ENCODE results near the gene KRTAP2-4. TPM values are rescaled to one million over a fixed set of nuclear protein-coding genes. Genes with fewer than 3 reads are reported as not detected.
"Not testable (repeated sequence)": the region's sequence is repeated elsewhere in the genome, so short reads cannot be mapped to it uniquely, and the experiment has no call there.

KRTAP2-4 gene
- total RNA-seq, 6 donors from 2014 or later: not detected

DNA sequence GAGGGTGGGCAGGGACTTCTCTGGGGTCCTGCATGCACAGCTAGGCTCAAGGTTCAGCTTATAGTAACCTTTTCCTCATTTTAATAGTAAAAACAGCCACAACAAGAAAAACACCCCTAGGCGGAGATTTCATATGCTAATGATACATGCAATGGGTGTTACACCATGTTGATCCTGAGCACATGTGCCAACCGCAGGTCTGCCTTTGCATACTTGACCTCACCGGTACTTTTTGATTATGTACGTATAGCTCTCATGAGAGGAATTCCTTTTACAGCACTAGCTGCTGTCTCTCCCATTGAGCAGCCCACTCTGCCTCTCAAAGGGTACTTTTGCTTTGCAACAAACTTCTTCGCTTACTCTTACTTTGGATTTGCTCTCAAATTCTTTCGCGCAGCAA is 30.4 kb upstream of the KRTAP2-4 start:
- no peaks in the 10 kb centered on the region for H3K4me1 ChIP-seq
- no peak overlapping the region for H3K4me3 ChIP-seq
- H3K36me3 ChIP-seq: no peaks in the 10 kb centered on the region
- DNase-seq (no peak), ATAC-seq (ENCODE audit: low FRiP score in 2 of 2) (no peak)
- no peak overlapping the region for H3K27ac ChIP-seq
- 66 to 80% methylated on average over 7 of the region's 7 CpGs for WGBS, 2 donors
- TF ChIP-seq POLR2AphosphoS5 (IDR thresholded peaks at IDR 0.05) (no peak), CTCF (IDR thresholded peaks at IDR 0.05) (no peak), EP300 (IDR thresholded peaks at IDR 0.05) (no peak)
- no peaks in the 10 kb centered on the region for H3K27me3 ChIP-seq
- H3K9me3 ChIP-seq: no peaks in the 10 kb centered on the region

GRCh38 chr17:41088760-41089352 is 23.2 kb upstream of the KRTAP2-4 start:
- H3K27me3 ChIP-seq; H3K4me3 ChIP-seq; DNase-seq; ATAC-seq (ENCODE audit: low FRiP score in 2 of 2); H3K4me1 ChIP-seq; H3K9me3 ChIP-seq; H3K36me3 ChIP-seq; H3K27ac ChIP-seq: not testable (repeated sequence)
- WGBS, 2 donors: 38 to 50% methylated on average over 4 of the region's 4 CpGs

GRCh38 chr17:41084100-41084856 is 18.6 kb upstream of the KRTAP2-4 start, which contains the start of gene KRTAP4-7:
TSS of gene KRTAP4-7 (plus strand) at chr17:41084150. CDS start at chr17:41084207, 57 bp downstream.
- ATAC-seq (ENCODE audit: low FRiP score in 2 of 2); H3K4me1 ChIP-seq; H3K4me3 ChIP-seq; H3K27me3 ChIP-seq; H3K9me3 ChIP-seq; H3K27ac ChIP-seq; H3K36me3 ChIP-seq: not testable (repeated sequence)
- 76 to 81% methylated on average over 2 to 8 of the region's 14 CpGs for WGBS, 2 donors
- DNase-seq: peak in 1 of 2 donors; percentile 33

GRCh38 chr17:41083427-41083826 is 17.7 kb upstream of the KRTAP2-4 start:
- not testable (repeated sequence) for ATAC-seq (ENCODE audit: low FRiP score in 2 of 2)
- 71 to 74% methylated on average over 2 of the region's 2 CpGs for WGBS, 2 donors

DNA sequence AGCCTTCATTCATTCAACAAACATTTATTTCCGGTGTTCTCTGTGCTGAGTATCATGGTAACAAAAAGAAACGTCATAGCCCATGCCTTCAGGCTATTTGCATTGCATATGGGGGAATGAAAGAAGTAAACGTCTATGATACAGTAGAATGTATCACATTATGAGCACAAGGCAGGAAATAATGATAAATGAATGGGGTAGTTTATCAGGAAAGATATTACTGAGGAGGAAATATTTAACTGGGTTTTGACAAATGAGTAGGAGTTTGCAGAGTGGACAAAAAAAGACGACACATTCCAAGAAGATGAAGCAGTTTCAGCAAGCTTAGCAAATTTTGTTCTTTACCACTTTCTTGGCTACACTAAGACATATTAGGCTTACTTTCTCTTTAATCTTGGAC is 16.9 kb upstream of the KRTAP2-4 start:
- TF ChIP-seq POLR2A (IDR thresholded peaks at IDR 0.05): no peak
- TF ChIP-seq POLR2AphosphoS5 (IDR thresholded peaks at IDR 0.05): no peak
- no peak for TF ChIP-seq EP300 (IDR thresholded peaks at IDR 0.05)
- TF ChIP-seq CTCF (IDR thresholded peaks at IDR 0.05): no peak
- DNase-seq: no peak
- WGBS, 2 donors: 46 to 47% methylated on average over 4 of the region's 4 CpGs

More at GRCh38 chr17:41083427-41083826, 17.7 kb upstream of the KRTAP2-4 start:
- H3K9me3 ChIP-seq, H3K27ac ChIP-seq, H3K27me3 ChIP-seq, H3K4me3 ChIP-seq, H3K36me3 ChIP-seq, DNase-seq, H3K4me1 ChIP-seq: not testable (repeated sequence)

GRCh38 chr17:41076788-41077187 is 11.1 kb upstream of the KRTAP2-4 start:
- TF ChIP-seq POLR2AphosphoS5 (IDR thresholded peaks at IDR 0.05): no peak
- TF ChIP-seq CTCF (IDR thresholded peaks at IDR 0.05): no peak
- no peak for TF ChIP-seq POLR2A (IDR thresholded peaks at IDR 0.05)
- TF ChIP-seq EP300 (IDR thresholded peaks at IDR 0.05): no peak
- DNase-seq (no peak), ATAC-seq (ENCODE audit: low FRiP score in 2 of 2) (no peak)
- no peaks in the 10 kb centered on the region for H3K4me1 ChIP-seq
- H3K27ac ChIP-seq: no peak overlapping the region
- H3K27me3 ChIP-seq: no peaks in the 10 kb centered on the region
- no peaks in the 10 kb centered on the region for H3K9me3 ChIP-seq
- no peak overlapping the region for H3K4me3 ChIP-seq
- H3K36me3 ChIP-seq: no peaks in the 10 kb centered on the region

More for the DNA sequence above, 16.9 kb upstream of the KRTAP2-4 start:
- ATAC-seq (ENCODE audit: low FRiP score in 2 of 2): no peak
- Histone ChIP-seq H3K36me3 (no peaks in the 10 kb centered on the region), H3K4me3 (no peak overlapping the region), H3K27me3 (no peaks in the 10 kb centered on the region), H3K4me1 (no peaks in the 10 kb centered on the region), H3K27ac (no peak overlapping the region), H3K9me3 (no peaks in the 10 kb centered on the region)
